GM21528 (cell line): ENCODE data around the gene PDRG1.
"Not testable (repeated sequence)": the region's sequence is repeated elsewhere in the genome, so short reads cannot be mapped to it uniquely, and the experiment has no call there.

Experiments
- ATAC-seq: cut with Tn5 transposase; IDR thresholded peaks from one replicate; pipeline ENCODE4 v1.9.1; 2021; ENCODE audit warnings: mild to moderate bottlenecking, moderate library complexity; ENCODE audit not compliant: unreplicated experiment, low FRiP score

Gene PDRG1

GRCh38 chr20:31929631-31930030 is 22.2 kb downstream of the PDRG1 start:
- not testable (repeated sequence) for ATAC-seq

- ATAC-seq = no peak
Measured at GRCh38 chr20:31927627-31928159, 24.2 kb downstream of the PDRG1 start.

DNA sequence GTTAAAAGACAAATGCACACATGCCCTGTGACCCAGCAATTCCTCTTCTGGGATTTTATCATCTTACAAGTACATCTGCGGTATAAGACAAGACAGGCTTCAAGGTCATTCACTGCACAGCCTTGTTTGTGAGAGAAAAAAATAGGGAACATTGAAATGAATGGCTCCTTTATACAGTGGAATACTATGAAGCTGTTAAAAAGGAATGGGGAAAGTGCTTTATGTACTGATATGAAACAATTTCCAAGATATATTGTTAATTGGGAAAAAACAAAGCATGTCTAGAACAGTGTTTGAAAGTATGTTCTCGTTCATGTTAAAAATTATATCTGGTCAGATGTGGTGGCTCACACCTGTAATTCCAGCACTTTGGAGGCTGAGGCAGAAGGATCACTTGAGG is 25.4 kb downstream of the PDRG1 start:
- no peak for ATAC-seq

DNA sequence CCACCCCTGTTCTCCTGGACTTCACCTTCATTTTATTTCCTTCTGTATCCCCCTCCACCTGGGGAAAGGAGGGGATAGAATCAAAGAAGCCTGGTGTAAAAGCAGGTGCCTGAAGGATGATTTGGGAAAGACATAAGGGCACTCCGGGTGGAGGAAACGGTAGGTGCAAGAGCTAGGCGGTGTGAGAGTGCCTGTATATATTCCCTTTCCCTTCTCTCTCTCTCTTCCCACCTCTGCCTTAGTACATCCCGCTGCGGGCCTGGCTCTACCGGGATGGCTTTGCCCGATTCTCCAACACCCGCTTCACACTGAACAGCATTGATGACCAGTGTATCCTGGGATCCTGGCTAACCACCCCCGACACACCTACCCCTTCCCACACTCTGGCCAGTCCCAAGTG is 26.2 kb downstream of the PDRG1 start:
- ATAC-seq = no peak

DNA sequence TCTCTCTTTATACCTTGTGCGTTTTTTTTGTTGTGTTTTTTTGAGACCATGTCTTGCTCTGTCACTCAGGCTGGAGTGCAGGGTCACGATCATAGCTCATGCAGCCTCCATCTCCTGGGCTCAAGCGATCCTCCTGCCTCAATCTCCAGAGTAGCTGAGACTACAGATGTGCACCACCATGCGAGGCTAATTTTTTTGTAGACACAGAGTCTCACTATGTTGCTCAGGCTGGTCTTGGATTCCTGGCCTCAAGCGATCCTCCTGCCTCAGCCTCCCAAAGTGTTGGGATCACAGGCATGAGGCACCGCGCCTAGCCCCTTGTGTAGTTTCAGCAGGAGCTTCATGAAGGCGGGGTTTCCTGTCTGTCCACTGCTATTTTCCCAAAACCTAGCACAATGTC is 27.3 kb downstream of the PDRG1 start:
- ATAC-seq = no peak

- ATAC-seq = no peak
Measured at GRCh38 chr20:31923388-31924331, 28.2 kb downstream of the PDRG1 start.

- no peak for ATAC-seq
Measured at GRCh38 chr20:31922588-31922987, 29.3 kb downstream of the PDRG1 start.

- no peak for ATAC-seq
Measured at GRCh38 chr20:31922181-31922580, 29.7 kb downstream of the PDRG1 start.

DNA sequence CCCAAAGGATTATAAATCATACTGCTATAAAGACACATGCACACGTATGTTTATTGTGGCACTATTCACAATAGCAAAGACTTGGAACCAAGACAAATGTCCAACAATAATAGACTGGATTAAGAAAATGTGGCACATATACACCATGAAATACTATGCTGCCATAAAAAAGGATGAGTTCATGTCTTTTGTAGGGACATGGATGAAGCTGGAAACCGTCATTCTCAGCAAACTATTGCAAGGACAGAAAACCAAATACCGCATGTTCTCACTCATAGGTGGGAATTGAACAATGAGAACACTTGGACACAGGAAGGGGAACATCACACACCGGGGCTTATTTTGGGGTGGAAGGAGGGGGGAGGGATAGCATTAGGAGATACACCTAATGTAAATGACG is 30.4 kb downstream of the PDRG1 start:
- not testable (repeated sequence) for ATAC-seq

DNA sequence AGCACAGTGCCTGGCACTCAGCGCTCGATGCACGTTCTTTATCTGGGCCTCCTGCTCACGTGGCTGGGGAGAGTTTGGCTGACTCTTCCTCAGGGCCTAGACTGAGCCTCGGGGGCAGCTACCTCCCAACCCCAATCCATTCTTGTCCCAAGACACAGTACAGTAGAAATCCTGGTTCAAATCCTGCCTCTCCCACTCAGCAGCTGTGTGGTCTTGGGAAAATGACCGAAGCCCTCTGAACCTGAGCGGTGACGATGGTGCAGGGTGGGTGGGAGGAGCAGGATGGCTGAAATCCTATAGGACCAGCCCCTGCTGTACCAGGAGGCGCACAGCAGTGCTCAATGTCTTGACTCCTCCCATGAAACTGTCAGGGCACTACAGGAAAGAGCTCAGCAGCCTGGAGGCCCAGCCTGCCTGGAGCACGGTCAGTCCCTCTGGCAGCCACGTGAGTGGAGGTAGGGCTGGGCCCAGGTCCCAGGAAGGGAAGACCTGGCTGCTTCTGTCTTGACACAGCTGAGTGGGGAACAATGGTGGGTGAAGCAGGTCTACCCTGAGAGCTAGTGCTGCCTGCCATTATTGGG is 31.5 kb downstream of the PDRG1 start:
- ATAC-seq = no peak

- no peak for ATAC-seq
Measured at GRCh38 chr20:31919410-31920155, 32.3 kb downstream of the PDRG1 start.

DNA sequence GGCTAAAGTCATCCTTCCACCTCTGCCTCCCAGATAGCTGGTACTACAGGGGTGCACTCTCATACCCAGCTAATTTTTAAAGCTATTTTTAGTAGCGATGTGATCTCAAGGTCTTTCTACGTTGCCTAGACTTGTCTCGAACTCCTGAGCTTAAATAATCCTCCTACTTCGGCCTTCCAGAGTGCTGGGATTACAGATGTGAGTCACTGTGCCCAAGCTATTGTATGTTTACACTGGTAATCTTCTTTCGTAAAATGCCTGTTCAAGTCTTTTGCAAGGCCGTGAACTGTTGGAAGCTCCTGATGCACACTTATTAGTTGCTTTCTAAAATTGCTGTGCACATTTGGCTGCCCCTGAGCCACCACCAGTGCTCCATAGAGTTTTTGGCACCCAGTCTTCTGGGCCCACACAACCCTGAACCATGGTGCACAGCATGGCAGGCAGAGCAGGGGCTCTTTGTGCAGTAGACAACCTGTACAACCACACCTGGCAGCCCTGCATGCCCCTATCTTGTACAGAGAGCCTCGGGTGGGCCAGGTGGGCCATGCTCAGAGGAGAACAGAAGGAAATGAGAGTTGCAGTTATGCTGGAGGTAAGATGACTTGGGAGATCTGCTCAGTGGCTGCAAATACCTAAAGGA is 33.3 kb downstream of the PDRG1 start:
- ATAC-seq = no peak

DNA sequence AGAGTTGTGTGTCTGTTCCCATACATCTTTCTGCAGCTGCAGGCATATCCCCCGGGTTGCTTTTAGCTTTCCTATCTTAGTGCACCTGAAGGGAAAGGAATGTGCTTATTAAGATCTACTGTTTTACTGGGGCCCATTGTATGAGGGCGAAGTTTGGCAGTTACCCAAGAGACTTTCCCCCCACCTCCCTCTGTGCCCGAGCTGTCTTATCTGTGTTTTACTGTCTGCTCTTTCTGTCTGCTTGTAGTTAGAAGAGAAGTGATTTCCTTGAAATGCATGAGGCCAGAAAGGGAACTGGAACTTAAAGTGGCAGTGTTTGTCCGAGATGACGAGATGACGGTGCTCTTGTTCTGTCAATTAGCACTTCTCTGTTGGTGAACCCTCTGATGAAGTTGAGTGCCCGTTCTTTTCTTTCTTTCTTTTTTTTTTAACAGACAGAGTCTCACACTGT is 33.9 kb downstream of the PDRG1 start:
- ATAC-seq = not testable (repeated sequence)

- no peak for ATAC-seq
Measured at GRCh38 chr20:31916708-31917107, 35.1 kb downstream of the PDRG1 start.

GRCh38 chr20:31915491-31916280 is 36.2 kb downstream of the PDRG1 start:
- ATAC-seq = no peak

DNA sequence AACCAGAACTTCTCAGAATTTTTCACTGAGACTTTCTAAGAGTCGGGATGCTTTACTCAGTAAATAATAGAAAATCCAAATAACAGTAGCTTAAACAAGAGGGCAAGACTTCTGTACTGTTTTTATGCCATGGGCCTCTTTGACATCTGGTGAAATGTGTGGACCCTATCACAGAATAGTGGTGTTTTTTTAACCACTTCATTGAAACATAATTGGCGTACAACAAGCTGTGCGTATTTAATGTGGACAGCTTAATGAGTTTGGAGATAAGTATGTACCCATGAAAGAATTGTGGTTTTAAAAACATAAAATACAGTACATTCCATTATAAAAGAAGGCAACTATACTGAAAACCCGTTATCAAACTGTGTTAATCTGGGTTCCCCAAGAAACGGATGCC is 37.7 kb downstream of the PDRG1 start:
- no peak for ATAC-seq

DNA sequence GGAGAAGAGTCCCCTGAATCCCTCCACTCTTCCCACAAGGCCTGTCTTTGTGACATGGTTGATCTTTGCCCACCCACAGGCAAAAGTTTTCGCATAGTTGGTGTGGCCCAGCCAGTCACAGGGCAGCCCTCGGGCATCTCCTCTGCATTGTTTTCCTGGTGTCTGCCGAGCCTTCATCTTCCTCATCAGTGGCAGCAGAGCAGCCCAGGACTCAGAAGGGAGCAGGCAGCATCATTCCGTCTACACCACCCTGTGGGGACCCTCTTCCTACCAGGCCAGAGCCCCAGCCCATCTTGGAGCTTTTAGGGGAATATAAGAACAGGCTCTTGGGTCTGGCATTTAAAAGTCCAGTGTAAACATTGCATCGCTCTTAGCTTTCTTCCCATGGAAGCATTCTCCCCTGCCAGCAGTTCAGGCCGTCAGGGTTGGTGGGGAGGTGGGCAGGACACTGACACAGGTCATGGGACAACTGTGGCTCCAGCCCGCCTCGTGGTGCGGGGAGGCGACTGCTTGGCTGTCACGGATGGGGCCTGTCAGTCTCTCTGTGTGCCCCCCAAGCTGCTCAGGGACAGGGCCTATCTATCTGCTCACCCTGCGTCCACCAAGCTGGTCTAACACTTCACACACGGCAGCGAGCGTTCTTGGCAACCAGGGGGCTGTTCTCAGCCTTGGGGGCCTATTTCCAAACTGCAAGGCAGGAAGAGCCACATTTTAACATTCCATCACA is 38.3 kb downstream of the PDRG1 start:
- no peak for ATAC-seq

DNA sequence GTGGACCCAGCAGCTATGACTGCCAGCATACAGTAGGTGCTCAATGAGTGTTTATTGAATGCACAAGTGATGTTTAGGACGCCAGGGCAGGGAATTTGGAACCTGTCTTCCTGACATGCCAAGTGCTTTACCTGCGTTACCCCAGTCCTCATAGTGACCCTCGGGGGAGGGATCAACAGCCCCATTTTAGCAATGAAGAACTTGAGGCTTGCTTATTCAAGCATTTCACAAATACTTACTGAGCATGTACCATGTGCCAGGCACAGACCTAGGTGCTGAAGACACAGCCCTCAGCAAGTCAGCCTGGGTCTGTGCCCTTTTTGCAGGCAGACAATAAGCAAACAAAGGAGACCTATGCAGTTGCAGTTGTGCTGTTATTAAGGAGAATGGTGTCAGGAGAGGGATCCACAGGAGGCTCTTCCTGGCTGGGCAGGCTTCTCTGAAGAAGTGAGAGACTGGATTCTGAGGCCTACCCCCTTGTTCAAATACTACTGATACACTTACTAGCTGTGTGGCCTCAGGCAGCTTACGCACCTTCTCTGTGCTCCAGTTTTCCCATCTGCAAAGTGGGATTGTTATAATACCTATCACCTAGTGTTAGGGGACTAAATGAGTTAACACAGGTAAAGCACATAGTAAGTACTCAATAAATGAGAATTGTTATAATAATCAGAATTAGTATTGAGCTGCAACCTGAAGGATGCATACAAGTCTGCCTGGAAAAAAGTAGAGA is 41.6 kb downstream of the PDRG1 start:
- ATAC-seq = no peak
